Gastroesophageal sphincter (tissue), 3 donors: Measurements from ENCODE around the gene ARHGAP26.

Source experiments
- CTCF ChIP-seq, 4 experiments: fragments of 200-600 bp in 2 of 4; fragments of 450-650 bp in 2 of 4; sonication (generic) in 1 of 4; IDR thresholded peaks; one replicate each; pipeline ENCODE4 v1.5.1; 2017 to 2019; ENCODE audit warnings: antibody characterized with exemption in 4 of 4, mild to moderate bottlenecking in 2 of 4, moderate library complexity in 2 of 4
- EP300 ChIP-seq: sonication (generic); formaldehyde crosslinking; IDR thresholded peaks from one replicate; pipeline ENCODE4 v1.6.1; 2017; ENCODE audit warnings: antibody characterized with exemption, mild to moderate bottlenecking

DNA sequence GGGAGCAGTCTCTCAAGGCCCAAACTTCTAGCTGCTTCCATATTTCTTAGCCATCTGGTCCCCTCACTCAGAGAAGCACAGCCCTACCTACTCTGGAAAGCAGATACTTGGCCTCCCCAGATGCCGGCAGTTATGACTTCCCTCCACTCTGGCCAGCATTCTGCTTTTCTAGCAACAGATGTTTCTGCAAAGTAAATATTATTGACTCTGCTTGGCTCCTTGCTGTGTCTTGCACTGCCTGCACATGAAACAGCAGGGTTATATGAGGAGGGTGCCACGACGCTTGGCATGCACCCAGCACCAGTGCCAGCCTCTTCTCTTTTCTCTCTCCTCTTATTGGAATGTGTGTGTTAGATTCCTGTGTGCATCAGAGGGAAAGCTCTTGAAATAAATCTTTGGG lies 99.7 kb downstream of the ARHGAP26 start:
- TF ChIP-seq EP300 (no peak), CTCF (IDR thresholded peaks at IDR 0.05) (no peak)
